ENCODE data around the gene MAPK11. TPM values are rescaled to one million over a fixed set of nuclear protein-coding genes. Genes with fewer than 3 reads are reported as not detected.

The MAPK11 gene
- 3.9 and 4.6 TPM in 2 replicates for total RNA-seq

GRCh38 chr22:50269970-50270665, at the start of gene MAPK11:
Gene MAPK11 (minus strand): TSS chr22:50270380. CDS start chr22:50270292, 88 bp downstream.

DNA sequence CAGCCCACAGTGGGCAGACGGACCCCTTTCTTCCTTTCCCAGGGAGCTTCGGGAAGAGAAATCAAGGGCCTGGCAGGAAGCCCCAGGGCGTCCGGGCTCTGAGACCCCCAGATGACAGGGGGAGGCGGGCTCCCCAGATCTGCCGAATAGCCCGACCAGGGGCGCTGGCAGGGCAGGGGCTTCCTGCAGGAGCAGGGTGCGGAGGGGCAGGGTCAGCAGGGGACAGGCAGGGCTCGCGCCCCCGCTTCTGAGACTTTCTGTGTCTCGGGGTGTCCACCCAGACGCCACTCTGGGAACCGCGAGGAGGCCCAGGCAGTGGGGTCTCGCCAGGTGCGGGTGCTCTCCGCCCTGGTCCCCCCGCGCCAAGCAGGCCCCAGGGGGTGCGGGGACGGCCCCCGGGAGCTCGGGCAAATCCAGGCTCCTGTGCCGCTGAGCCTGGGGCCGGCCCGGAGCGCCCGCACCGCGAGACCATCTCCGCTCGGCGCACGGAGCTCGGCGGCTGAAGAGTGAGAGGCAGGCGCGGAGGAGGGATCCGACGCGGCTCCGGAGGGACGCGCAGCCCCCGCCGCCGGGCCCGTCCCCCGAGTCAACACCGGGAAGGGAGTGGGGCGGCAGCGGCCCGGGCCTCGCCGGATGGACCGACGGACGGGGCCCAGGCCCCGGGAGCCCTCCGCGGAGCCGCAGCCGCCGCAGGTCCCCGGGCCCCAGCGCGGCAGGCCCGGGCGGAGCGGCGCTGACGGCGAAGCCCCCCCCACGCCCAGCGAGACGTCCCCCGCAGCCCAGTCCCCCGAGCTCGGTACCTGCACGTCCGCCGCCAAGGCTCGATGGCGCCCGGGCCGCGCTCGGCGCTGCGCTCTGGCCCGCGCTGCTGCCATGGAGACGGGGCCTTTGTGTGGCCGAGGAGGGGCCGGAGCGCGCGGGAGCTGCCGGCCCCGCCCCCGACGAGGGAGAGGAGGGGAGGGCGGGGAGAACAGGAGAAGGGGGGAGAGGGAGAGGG, 36.9 kb upstream of the MAPK11 start, which contains the start of gene PLXNB2:
PLXNB2 (minus strand) TSS at position 894 of the 997 bp plus-strand sequence. CDS start 17,062 bp downstream, outside the sequence.

GRCh38 chr22:50261615-50262459, 8.3 kb downstream of the MAPK11 start, which contains the start of gene MAPK12:
Gene MAPK12 (minus strand): TSS chr22:50261683. CDS start chr22:50261509, 174 bp downstream.

DNA sequence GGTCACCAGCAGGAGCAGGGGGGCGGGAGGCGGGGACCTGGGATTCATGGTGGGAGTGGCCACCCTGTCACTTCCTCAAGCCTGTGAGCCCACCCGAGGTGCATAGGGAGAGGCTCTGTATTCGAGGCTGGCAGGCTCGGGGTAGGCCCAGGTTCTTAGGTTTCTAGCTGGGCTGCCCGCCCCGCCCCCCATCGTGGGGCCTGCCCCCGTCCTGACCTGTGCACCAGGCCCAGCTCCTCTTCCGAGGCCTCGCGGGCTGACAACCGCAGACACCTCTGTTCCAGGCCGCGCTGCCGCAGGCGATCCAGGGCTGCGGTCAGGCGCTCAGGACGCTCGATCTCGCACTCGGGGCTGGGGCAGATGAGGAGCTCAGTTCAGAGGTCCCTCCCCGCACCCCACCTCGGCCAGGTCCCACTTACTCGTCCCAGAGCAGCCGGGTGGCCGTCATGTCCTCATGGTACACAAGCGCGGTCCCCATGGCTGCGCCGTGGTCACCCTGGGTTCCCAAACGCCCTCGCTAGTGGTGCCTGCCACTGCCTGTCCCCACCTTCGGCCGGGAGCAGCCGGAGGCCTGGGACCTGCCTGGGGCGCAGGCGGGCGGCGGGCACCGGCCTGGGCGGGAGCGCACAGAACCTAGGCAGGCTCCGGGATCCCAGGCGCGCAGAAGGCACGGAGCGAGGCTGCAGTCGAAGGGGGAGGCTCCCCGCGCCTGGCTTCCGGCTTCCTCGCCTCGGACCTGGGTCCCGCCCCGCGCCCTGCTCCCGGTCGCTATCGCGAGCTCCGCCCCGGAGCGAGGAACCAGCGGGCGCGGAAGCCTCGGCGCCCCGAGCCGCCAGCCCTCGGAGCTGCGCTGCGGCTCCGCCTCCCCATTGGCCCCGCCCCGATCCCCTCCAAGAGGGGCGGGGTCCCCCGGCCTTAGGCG, 19.4 kb downstream of the MAPK11 start, which contains the start of gene HDAC10:
HDAC10 (minus strand) TSS at position 711 of the 922 bp plus-strand sequence; CDS start at position 478, 233 bp downstream.

GRCh38 chr22:50244420-50245213, 25.6 kb downstream of the MAPK11 start, which contains the start of gene TUBGCP6:
Gene TUBGCP6 (minus strand): TSS chr22:50245023. CDS start chr22:50244459, 564 bp downstream.

Other genes starting within 250 kb of the MAPK11 start
- not detected in 2 replicates for gene TTLL8, start 212.1 kb downstream of the MAPK11 start, total RNA-seq
- gene MLC1, start 185.0 kb downstream of the MAPK11 start, total RNA-seq: 0.38 and 2.8 TPM in 2 replicates
- 1.5 and 5.1 TPM in 2 replicates for gene MOV10L1, start 180.4 kb downstream of the MAPK11 start, total RNA-seq
- gene PANX2, start 99.6 kb downstream of the MAPK11 start, total RNA-seq: 0.19 and 0.56 TPM in 2 replicates
- gene TRABD, start 84.5 kb downstream of the MAPK11 start, total RNA-seq: 12.7 and 27.2 TPM in 2 replicates
- 15.8 and 20.9 TPM in 2 replicates for gene SELENOO, start 69.4 kb downstream of the MAPK11 start, total RNA-seq
- 28.2 and 29.3 TPM in 2 replicates for gene TUBGCP6, start 25.4 kb downstream of the MAPK11 start, total RNA-seq
- 14.6 and 20.3 TPM in 2 replicates for gene HDAC10, start 19.1 kb downstream of the MAPK11 start, total RNA-seq
- 22.0 and 23.7 TPM in 2 replicates for gene MAPK12, start 8.7 kb downstream of the MAPK11 start, total RNA-seq
- 85.1 and 109 TPM in 2 replicates for gene PLXNB2, start 37.3 kb upstream of the MAPK11 start, total RNA-seq
- gene DENND6B, start 56.6 kb upstream of the MAPK11 start, total RNA-seq: 1.3 and 2.0 TPM in 2 replicates
- 45.9 and 57.1 TPM in 2 replicates for gene PPP6R2, start 72.9 kb upstream of the MAPK11 start, total RNA-seq
- gene SBF1, start 204.7 kb upstream of the MAPK11 start, total RNA-seq: 60.0 and 64.2 TPM in 2 replicates
- gene ADM2, start 211.2 kb upstream of the MAPK11 start, total RNA-seq: 0.58 and 1.1 TPM in 2 replicates
- gene MIOX, start 216.5 kb upstream of the MAPK11 start, total RNA-seq: under 0.01 TPM in 1 of 2 replicates, not detected in the other
- 30.7 and 54.3 TPM in 2 replicates for gene LMF2, start 237.3 kb upstream of the MAPK11 start, total RNA-seq
- gene NCAPH2, start 237.8 kb upstream of the MAPK11 start, total RNA-seq: 18.3 and 55.2 TPM in 2 replicates

All from regular cardiac myocyte (primary cell).